Measurements from ENCODE around the gene PDCD11.
"Not testable (repeated sequence)": the region's sequence is repeated elsewhere in the genome, so short reads cannot be mapped to it uniquely, and the experiment has no call there.

The PDCD11 gene

GRCh38 chr10:103417148-103417469, 20.7 kb downstream of the PDCD11 start:
- H3K4me3 ChIP-seq (ENCODE audit: low read depth, low read length), result not testable (repeated sequence)

- no peak overlapping the region for H3K4me3 ChIP-seq (ENCODE audit: low read depth, low read length)
Measured at GRCh38 chr10:103417601-103418000, 21.2 kb downstream of the PDCD11 start.

GRCh38 chr10:103419101-103419500, 22.7 kb downstream of the PDCD11 start:
- H3K4me3 ChIP-seq (ENCODE audit: low read depth, low read length), result no peak overlapping the region

GRCh38 chr10:103423748-103424147, 27.3 kb downstream of the PDCD11 start:
- H3K4me3 ChIP-seq (ENCODE audit: low read depth, low read length), result no peak overlapping the region

- no peak overlapping the region for H3K4me3 ChIP-seq (ENCODE audit: low read depth, low read length)
Measured at GRCh38 chr10:103427866-103428265, 31.4 kb downstream of the PDCD11 start.

- H3K4me3 ChIP-seq (ENCODE audit: low read depth, low read length), result no peak overlapping the region
Measured at GRCh38 chr10:103428989-103429643, 32.7 kb downstream of the PDCD11 start.

GRCh38 chr10:103429647-103430046, 33.2 kb downstream of the PDCD11 start:
- no peak overlapping the region for H3K4me3 ChIP-seq (ENCODE audit: low read depth, low read length)

- H3K4me3 ChIP-seq (ENCODE audit: low read depth, low read length), result no peak overlapping the region
Measured at GRCh38 chr10:103431902-103432301, 35.5 kb downstream of the PDCD11 start.

- no peak overlapping the region for H3K4me3 ChIP-seq (ENCODE audit: low read depth, low read length)
Measured at GRCh38 chr10:103433858-103434257, 37.4 kb downstream of the PDCD11 start.

- H3K4me3 ChIP-seq (ENCODE audit: low read depth, low read length), result no peak overlapping the region
Measured at GRCh38 chr10:103439776-103440175, 43.4 kb downstream of the PDCD11 start.

GRCh38 chr10:103440416-103440815, 44.0 kb downstream of the PDCD11 start:
- H3K4me3 ChIP-seq (ENCODE audit: low read depth, low read length), result no peak overlapping the region

- H3K4me3 ChIP-seq (ENCODE audit: low read depth, low read length), result no peak overlapping the region
Measured at GRCh38 chr10:103441206-103441605, 44.8 kb downstream of the PDCD11 start.

GRCh38 chr10:103441611-103442010, 45.2 kb downstream of the PDCD11 start:
- H3K4me3 ChIP-seq (ENCODE audit: low read depth, low read length), result no peak overlapping the region

- no peak overlapping the region for H3K4me3 ChIP-seq (ENCODE audit: low read depth, low read length)
Measured at GRCh38 chr10:103442031-103442461, 45.6 kb downstream of the PDCD11 start.

- no peak overlapping the region for H3K4me3 ChIP-seq (ENCODE audit: low read depth, low read length)
Measured at GRCh38 chr10:103443475-103444185, 47.2 kb downstream of the PDCD11 start.

GRCh38 chr10:103444478-103444877, 48.1 kb downstream of the PDCD11 start:
- H3K4me3 ChIP-seq (ENCODE audit: low read depth, low read length), result no peak overlapping the region

- no peak overlapping the region for H3K4me3 ChIP-seq (ENCODE audit: low read depth, low read length)
Measured at GRCh38 chr10:103445366-103445765, 48.9 kb downstream of the PDCD11 start.

- H3K4me3 ChIP-seq (ENCODE audit: low read depth, low read length), result no peak overlapping the region
Measured at GRCh38 chr10:103445767-103446567, 49.5 kb downstream of the PDCD11 start.

GRCh38 chr10:103447187-103447586, 50.8 kb downstream of the PDCD11 start:
- H3K4me3 ChIP-seq (ENCODE audit: low read depth, low read length), result no peak overlapping the region

- no peak overlapping the region for H3K4me3 ChIP-seq (ENCODE audit: low read depth, low read length)
Measured at GRCh38 chr10:103448746-103449145, 52.3 kb downstream of the PDCD11 start.

GRCh38 chr10:103449208-103450144, 53.0 kb downstream of the PDCD11 start:
- H3K4me3 ChIP-seq (ENCODE audit: low read depth, low read length), result no peak overlapping the region
